Testis (tissue), 3 donors: ENCODE data around the gene ZBTB21. TPM values are rescaled to one million over a fixed set of nuclear protein-coding genes. Genes with fewer than 3 reads are reported as not detected.

Source experiments
- DNase-seq: peaks from one replicate; pipeline ENCODE4 v3.0.0-alpha.2; 2019
- H3K27ac ChIP-seq, 2 donors: fragments of 200-600 bp; sonication (generic); one replicate each; pipeline ENCODE4 v1.5.1; 2019
- H3K27me3 ChIP-seq: fragments of 200-600 bp; sonication (generic); one replicate; pipeline ENCODE4 v1.5.1; 2019
- H3K36me3 ChIP-seq: fragments of 200-600 bp; sonication (generic); one replicate; pipeline ENCODE4 v1.5.1; 2017; ENCODE audit warnings: low read depth; ENCODE audit errors: missing control alignments
- H3K4me1 ChIP-seq: fragments of 200-600 bp; sonication (generic); one replicate; pipeline ENCODE4 v1.5.1; 2019
- H3K4me3 ChIP-seq, 2 donors: fragments of 200-600 bp; sonication (generic); one replicate each; pipeline ENCODE4 v1.5.1; 2017 to 2019
- H3K9me3 ChIP-seq: fragments of 200-600 bp; sonication (generic); one replicate; pipeline ENCODE4 v1.5.1; 2017
- POLR2A ChIP-seq: fragments of 450-650 bp; IDR thresholded peaks from one replicate; pipeline ENCODE4 v1.6.1; 2017; ENCODE audit warnings: antibody characterized with exemption, mild to moderate bottlenecking, moderate library complexity
- WGBS, 2 donors: methylation state at CpG; one replicate each; pipeline ENCODE4 v1.1.5; 2018; 5-methylcytosine and 5-hydroxymethylcytosine counted together
- intact Hi-C: fragments of 100-400 bp; cut with DNase I; formaldehyde crosslinking; loops from one replicate; pipeline ENCODE4 v1.15.1; 2023; ENCODE audit warnings: low total_unique reads
- polyA plus RNA-seq: library from polyadenylated mRNA; stranded (reverse); fragments of 350-450 nt; fragmentation: Illumina TruSeq; extraction: RNeasy Lipid Tissue Mini Kit (QIAGEN cat#74804); gene quantifications from one replicate; pipeline ENCODE4 v1.2.3, GENCODE V29; 2014; ENCODE audit warnings: low read depth, low replicate concordance; ENCODE audit not compliant: insufficient read depth
- total RNA-seq, 2 donors: library from RNA; depleted of rRNA; stranded (reverse); fragments of >200 nt; gene quantifications; one replicate each; pipeline ENCODE4 v1.2.3, GENCODE V29; 2016
- TF ChIP-seq, protein P1 (sequence below), 3 experiments: fragments of 450-650 bp in 2 of 3; fragments of 200-600 bp in 1 of 3; sonication (generic) in 1 of 3; IDR thresholded peaks; one replicate each; pipeline ENCODE4 v1.5.1; 2016 to 2019; ENCODE audit warnings: antibody characterized with exemption in 3 of 3, mild to moderate bottlenecking in 2 of 3, moderate library complexity in 1 of 3

ZBTB21 gene
- total and polyA plus RNA-seq, 3 donors from 2014 or later, result 18.1 to 30.9 (median 26.3) TPM

DNA sequence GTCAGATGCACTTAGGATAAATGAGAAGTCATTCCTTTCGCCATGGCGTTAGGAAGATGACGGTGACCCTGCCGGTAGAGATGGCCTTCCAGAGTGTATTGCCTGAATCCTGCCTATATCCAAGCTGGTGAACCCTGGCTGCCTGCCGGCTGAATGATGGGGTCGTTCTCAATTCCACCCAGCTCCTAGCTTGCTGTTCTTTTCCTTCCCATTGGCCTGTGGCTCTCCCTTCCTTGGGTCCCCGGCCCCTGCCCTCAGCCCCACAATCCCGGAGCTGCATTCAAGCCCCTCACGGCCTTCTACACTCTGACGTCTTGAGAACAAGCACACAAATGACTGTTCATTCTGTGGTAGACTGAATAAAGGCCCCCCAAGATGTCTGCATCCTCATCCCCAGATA is 28.2 kb upstream of the ZBTB21 start:
- WGBS, 2 donors, result 88 to 95% methylated on average over 6 to 10 of the region's 10 CpGs
- no peak overlapping the region for H3K4me3 ChIP-seq
- no peak for DNase-seq
- H3K27me3 ChIP-seq, result no peaks in the 10 kb centered on the region
- H3K9me3 ChIP-seq, result no peaks in the 10 kb centered on the region
- intact Hi-C loops, result no loop called here
- H3K36me3 ChIP-seq, result no peaks in the 10 kb centered on the region
- peaks cover 2% of the 10 kb centered on the region for H3K4me1 ChIP-seq
- TF ChIP-seq, protein P1, sequence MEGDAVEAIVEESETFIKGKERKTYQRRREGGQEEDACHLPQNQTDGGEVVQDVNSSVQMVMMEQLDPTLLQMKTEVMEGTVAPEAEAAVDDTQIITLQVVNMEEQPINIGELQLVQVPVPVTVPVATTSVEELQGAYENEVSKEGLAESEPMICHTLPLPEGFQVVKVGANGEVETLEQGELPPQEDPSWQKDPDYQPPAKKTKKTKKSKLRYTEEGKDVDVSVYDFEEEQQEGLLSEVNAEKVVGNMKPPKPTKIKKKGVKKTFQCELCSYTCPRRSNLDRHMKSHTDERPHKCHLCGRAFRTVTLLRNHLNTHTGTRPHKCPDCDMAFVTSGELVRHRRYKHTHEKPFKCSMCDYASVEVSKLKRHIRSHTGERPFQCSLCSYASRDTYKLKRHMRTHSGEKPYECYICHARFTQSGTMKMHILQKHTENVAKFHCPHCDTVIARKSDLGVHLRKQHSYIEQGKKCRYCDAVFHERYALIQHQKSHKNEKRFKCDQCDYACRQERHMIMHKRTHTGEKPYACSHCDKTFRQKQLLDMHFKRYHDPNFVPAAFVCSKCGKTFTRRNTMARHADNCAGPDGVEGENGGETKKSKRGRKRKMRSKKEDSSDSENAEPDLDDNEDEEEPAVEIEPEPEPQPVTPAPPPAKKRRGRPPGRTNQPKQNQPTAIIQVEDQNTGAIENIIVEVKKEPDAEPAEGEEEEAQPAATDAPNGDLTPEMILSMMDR (IDR thresholded peaks at IDR 0.05), result no peak
- TF ChIP-seq POLR2A, result no peak
- H3K27ac ChIP-seq, result no peak overlapping the region

- no peak for DNase-seq
- no peak overlapping the region for H3K27ac ChIP-seq
- intact Hi-C loops, result no loop called here
- H3K27me3 ChIP-seq, result no peaks in the 10 kb centered on the region
- TF ChIP-seq, protein P1 (IDR thresholded peaks at IDR 0.05), result no peak
- no peak for TF ChIP-seq POLR2A
- H3K9me3 ChIP-seq, result no peaks in the 10 kb centered on the region
- H3K4me3 ChIP-seq, result no peak overlapping the region
- peaks cover 2% of the 10 kb centered on the region for H3K4me1 ChIP-seq
- WGBS, 2 donors, result 75 to 78% methylated on average over 10 to 12 of the region's 12 CpGs
- H3K36me3 ChIP-seq, result no peaks in the 10 kb centered on the region
Observed at GRCh38 chr21:42037943-42038342, 27.8 kb upstream of the ZBTB21 start.

GRCh38 chr21:42037516-42037915 is 27.4 kb upstream of the ZBTB21 start:
- Histone ChIP-seq H3K27ac (no peak overlapping the region), H3K4me1 (peaks cover 2% of the 10 kb centered on the region), H3K4me3 (no peak overlapping the region), H3K9me3 (no peaks in the 10 kb centered on the region), H3K27me3 (no peaks in the 10 kb centered on the region), H3K36me3 (no peaks in the 10 kb centered on the region)
- 83 to 87% methylated on average over 9 of the region's 9 CpGs for WGBS, 2 donors
- intact Hi-C loops, result no loop called here
- no peak for TF ChIP-seq POLR2A
- TF ChIP-seq, protein P1 (IDR thresholded peaks at IDR 0.05), result no peak
- no peak for DNase-seq

DNA sequence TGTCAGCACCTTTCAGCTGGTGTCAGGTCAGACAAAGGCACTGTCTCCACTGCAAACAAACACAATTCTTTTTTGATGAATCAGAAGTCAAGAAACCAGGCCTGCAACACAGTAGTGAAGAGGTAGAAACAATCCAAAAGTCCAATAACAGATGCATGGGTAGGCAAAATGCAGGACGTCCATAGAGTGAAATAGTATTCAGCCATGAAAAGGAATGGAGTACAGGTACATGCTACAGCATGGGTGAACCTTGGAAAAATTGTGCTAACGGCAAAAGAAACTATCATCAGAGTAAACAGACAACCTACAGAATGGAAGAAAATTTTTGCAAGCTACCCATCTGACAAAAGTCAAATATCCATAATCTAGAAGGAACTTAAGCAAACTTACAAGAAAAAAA is 26.2 kb upstream of the ZBTB21 start:
- Histone ChIP-seq H3K4me1 (peaks cover 2% of the 10 kb centered on the region), H3K36me3 (no peaks in the 10 kb centered on the region), H3K4me3 (no peak overlapping the region), H3K9me3 (no peaks in the 10 kb centered on the region), H3K27me3 (no peaks in the 10 kb centered on the region), H3K27ac (no peak overlapping the region)
- no peak for DNase-seq
- intact Hi-C loops, result no loop called here
- TF ChIP-seq, protein P1 (IDR thresholded peaks at IDR 0.05), result no peak
- TF ChIP-seq POLR2A, result no peak
- WGBS, 2 donors, result 87 to 91% methylated on average over 2 of the region's 2 CpGs

DNA sequence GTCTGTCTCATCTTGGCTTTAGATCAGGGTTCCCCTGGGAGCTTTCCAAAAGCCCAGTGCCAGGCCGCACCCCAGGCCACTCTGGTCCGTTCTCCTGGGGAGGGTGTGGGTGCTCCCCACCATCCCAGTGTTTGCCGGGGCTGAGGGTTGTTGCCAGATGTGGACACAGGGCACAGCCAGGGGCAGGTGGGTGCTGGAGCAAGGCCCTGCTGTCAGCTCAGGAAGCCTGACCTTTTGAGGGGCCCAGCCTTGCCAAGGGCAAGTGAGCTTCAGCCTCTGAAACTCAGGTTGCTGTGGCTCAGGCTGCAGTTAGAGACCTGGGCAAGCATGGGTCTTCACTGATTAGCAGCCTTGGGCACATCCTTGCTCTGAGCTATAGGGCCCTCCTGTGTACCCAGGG is 22.8 kb upstream of the ZBTB21 start:
- 92 to 100% methylated on average over 2 to 3 of the region's 3 CpGs for WGBS, 2 donors

More for the DNA sequence above, 22.8 kb upstream of the ZBTB21 start:
- Histone ChIP-seq H3K4me1 (no peaks in the 10 kb centered on the region), H3K36me3 (no peaks in the 10 kb centered on the region), H3K4me3 (no peak overlapping the region), H3K27ac (no peak overlapping the region), H3K9me3 (no peaks in the 10 kb centered on the region), H3K27me3 (no peaks in the 10 kb centered on the region)
- no peak for TF ChIP-seq POLR2A
- TF ChIP-seq, protein P1 (IDR thresholded peaks at IDR 0.05), result no peak
- DNase-seq, result no peak
- intact Hi-C loops, result no loop called here
